ENCODE measurements around the gene LMX1A. TPM values are rescaled to one million over a fixed set of nuclear protein-coding genes. Genes with fewer than 3 reads are reported as not detected.

The LMX1A gene
- total RNA-seq, 2 experiments from 2014 or later: not detected

- Mint-ChIP-seq H3K4me1 (ENCODE audit: low read depth) (peaks cover 18% of the 10 kb centered on the region), H3K4me3 (no peak overlapping the region), H3K9me3 (peaks cover 2% of the 10 kb centered on the region), H3K36me3 (ENCODE audit: low read depth) (no peaks in the 10 kb centered on the region), H3K27ac (no peak overlapping the region), H3K27me3 (peaks cover 80% of the 10 kb centered on the region)
- no peak overlapping the region for H3K4me3 ChIP-seq (ENCODE audit: low read length)
- intact Hi-C loops (cut with DNase I, micrococcal nuclease): no loop called here
- ChIA-PET CTCF (interaction anchor here (1.1 to 2.8 kb wide), 2 partner anchors 8 to 217 kb away, joined by 4 to 20 read pairs; no protein-coding TSS in a partner anchor), POLR2A (interaction anchor here (0.7 to 1.2 kb wide), 4 partner anchors 16 to 328 kb away, joined by 3 read pairs; no protein-coding TSS in a partner anchor)
- ATAC-seq (ENCODE audit: poor library complexity): no peak
- H3K4me1 ChIP-seq (ENCODE audit: insufficient read depth, low read length): peaks cover 20% of the 10 kb centered on the region
- no peak overlapping the region for H3K27ac ChIP-seq (ENCODE audit: low read depth in 1 of 2, low read length in 2 of 2)
- DNase-seq: no peak
- H3K9me3 ChIP-seq (ENCODE audit: control insufficient read depth in 1 of 2, insufficient read depth in 1 of 2, low read length in 2 of 2): peaks cover 0 to 7% of the 10 kb centered on the region in 2 experiments
- H3K36me3 ChIP-seq (ENCODE audit: insufficient read depth, low read length): no peaks in the 10 kb centered on the region
- peaks cover 39 to 59% of the 10 kb centered on the region in 2 experiments for H3K27me3 ChIP-seq (ENCODE audit: control insufficient read depth in 1 of 2, insufficient read depth in 2 of 2, low read length in 2 of 2)
- no peak for TF ChIP-seq CTCF (IDR thresholded peaks at IDR 0.05)
Measured at GRCh38 chr1:165375623-165376022, 19.1 kb upstream of the LMX1A start.

- Mint-ChIP-seq H3K36me3 (ENCODE audit: low read depth) (no peaks in the 10 kb centered on the region), H3K4me3 (no peak overlapping the region), H3K4me1 (ENCODE audit: low read depth) (peaks cover 12% of the 10 kb centered on the region), H3K9me3 (no peaks in the 10 kb centered on the region), H3K27ac (no peak overlapping the region), H3K27me3 (peaks cover 95% of the 10 kb centered on the region)
- H3K27ac ChIP-seq (ENCODE audit: low read depth in 1 of 2, low read length in 2 of 2): no peak overlapping the region
- H3K9me3 ChIP-seq (ENCODE audit: control insufficient read depth in 1 of 2, insufficient read depth in 1 of 2, low read length in 2 of 2): peaks cover 0 to 4% of the 10 kb centered on the region in 2 experiments
- ChIA-PET CTCF (no interaction called here), POLR2A (no interaction called here)
- TF ChIP-seq CTCF (IDR thresholded peaks at IDR 0.05): no peak
- H3K4me1 ChIP-seq (ENCODE audit: insufficient read depth, low read length): peaks cover 22% of the 10 kb centered on the region
- no peaks in the 10 kb centered on the region for H3K36me3 ChIP-seq (ENCODE audit: insufficient read depth, low read length)
- intact Hi-C loops (cut with DNase I, micrococcal nuclease): no loop called here
- H3K4me3 ChIP-seq (ENCODE audit: low read length): no peak overlapping the region
- peaks cover 37 to 83% of the 10 kb centered on the region in 2 experiments for H3K27me3 ChIP-seq (ENCODE audit: control insufficient read depth in 1 of 2, insufficient read depth in 2 of 2, low read length in 2 of 2)
- no peak for DNase-seq
- no peak for ATAC-seq (ENCODE audit: poor library complexity)
Measured at GRCh38 chr1:165371588-165372225, 15.2 kb upstream of the LMX1A start.

- Mint-ChIP-seq H3K27me3 (peaks cover 90% of the 10 kb centered on the region), H3K4me3 (no peak overlapping the region), H3K4me1 (ENCODE audit: low read depth) (no peaks in the 10 kb centered on the region), H3K36me3 (ENCODE audit: low read depth) (no peaks in the 10 kb centered on the region), H3K9me3 (no peaks in the 10 kb centered on the region), H3K27ac (no peak overlapping the region)
- intact Hi-C loops (cut with DNase I, micrococcal nuclease): no loop called here
- peak; percentile 61 for ATAC-seq (ENCODE audit: poor library complexity)
- Histone ChIP-seq H3K27me3 (ENCODE audit: control insufficient read depth in 1 of 2, insufficient read depth in 2 of 2, low read length in 2 of 2) (peaks cover 25 to 66% of the 10 kb centered on the region in 2 experiments), H3K4me3 (ENCODE audit: low read length) (no peak overlapping the region), H3K27ac (ENCODE audit: low read depth in 1 of 2, low read length in 2 of 2) (no peak overlapping the region), H3K4me1 (ENCODE audit: insufficient read depth, low read length) (peaks cover 6% of the 10 kb centered on the region), H3K36me3 (ENCODE audit: insufficient read depth, low read length) (no peaks in the 10 kb centered on the region), H3K9me3 (ENCODE audit: control insufficient read depth in 1 of 2, insufficient read depth in 1 of 2, low read length in 2 of 2) (no peaks in the 10 kb centered on the region)
- peak; percentile 24 to 71 (median 42) for DNase-seq
- peak; percentile 88 for TF ChIP-seq CTCF (IDR thresholded peaks at IDR 0.05)
- ChIA-PET POLR2A (no interaction called here), CTCF (no interaction called here)
Measured at GRCh38 chr1:165369255-165369848, 12.8 kb upstream of the LMX1A start.
